Activated CD4-positive, alpha-beta T cell treated with anti-CD3 and anti-CD28 coated beads for 36 hours (primary cell): ENCODE results near the gene BCL2L11. TPM values are rescaled to one million over a fixed set of nuclear protein-coding genes. Genes with fewer than 3 reads are reported as not detected.

Experiments used
- ATAC-seq: fragments of 200-7000 bp; cut with Tn5 transposase; one replicate; pipeline ENCODE4 v1.10.0; 2021; ENCODE audit warnings: mild to moderate bottlenecking, moderate library complexity
- CTCF ChIA-PET: fragments of 350-600 bp; sonication (Branson Sonifier 250); formaldehyde crosslinking; loops from one replicate; lab custom pipeline; 2021; ENCODE audit warnings: antibody characterized with exemption; lab: Charles Lee
- POLR2A ChIA-PET: fragments of 350-600 bp; sonication (Branson Sonifier 250); formaldehyde crosslinking; loops from one replicate; lab custom pipeline; 2021; ENCODE audit warnings: antibody characterized with exemption, inconsistent platforms; lab: Charles Lee
- DNase-seq: peaks from one replicate; pipeline ENCODE4 v3.0.0-alpha.2; 2020
- H3K27ac Mint-ChIP-seq: one replicate; pipeline ENCODE4 v1.8.0; 2021; ENCODE audit warnings: mixed read lengths
- H3K27me3 Mint-ChIP-seq: one replicate; pipeline ENCODE4 v1.8.0; 2021; ENCODE audit warnings: mixed read lengths
- H3K36me3 Mint-ChIP-seq: one replicate; pipeline ENCODE4 v1.8.0; 2021; ENCODE audit warnings: low read depth, mixed read lengths
- H3K4me1 Mint-ChIP-seq: one replicate; pipeline ENCODE4 v1.8.0; 2021; ENCODE audit warnings: mixed read lengths
- H3K4me3 Mint-ChIP-seq: one replicate; pipeline ENCODE4 v1.8.0; 2021; ENCODE audit warnings: mild to moderate bottlenecking, moderate library complexity, mixed read lengths
- H3K9me3 Mint-ChIP-seq: one replicate; pipeline ENCODE4 v1.8.0; 2021; ENCODE audit warnings: low read depth, mixed read lengths
- intact Hi-C, 2 experiments: fragments of 100-400 bp; cut with DNase I in 1 of 2; cut with micrococcal nuclease in 1 of 2; formaldehyde crosslinking; loops; one replicate each; pipeline versions ENCODE4 v1.14.2 to v1.15.1; 2022 to 2024; cut with DNase I, micrococcal nuclease
- total RNA-seq, 2 experiments: library from RNA; stranded (reverse); gene quantifications; one replicate each; pipeline ENCODE4 v1.2.3, GENCODE V29; 2021

Gene BCL2L11
- total RNA-seq, 2 experiments from 2014 or later = 18.2 to 28.6 TPM

DNA sequence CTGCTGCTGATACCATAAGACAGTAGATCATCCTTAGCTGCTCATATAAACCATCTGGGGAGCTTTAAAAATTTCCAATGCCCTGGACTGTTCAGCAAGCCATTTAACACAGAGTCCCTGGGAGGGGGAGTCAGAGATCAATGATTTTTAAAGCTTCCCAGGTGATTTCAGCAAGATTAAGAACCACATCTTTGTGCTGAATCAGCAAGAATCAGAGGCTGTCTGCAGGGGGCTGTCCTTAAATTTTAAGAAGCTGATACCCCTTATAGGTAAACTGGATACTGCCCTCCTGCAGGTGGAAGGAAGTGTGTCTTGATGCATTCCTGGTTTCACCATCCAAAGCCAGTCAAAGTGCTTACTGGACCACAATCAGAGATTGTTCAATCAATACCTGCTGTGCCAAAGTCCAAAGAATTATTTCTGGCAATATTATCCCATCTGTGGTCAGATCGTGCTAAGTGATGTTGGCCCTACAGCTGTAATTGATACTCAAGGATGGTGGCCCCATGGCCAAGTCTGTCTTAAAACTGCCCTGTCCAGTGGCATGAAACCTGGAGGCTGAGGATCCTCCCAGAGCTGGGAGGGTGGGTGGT lies 72.2 kb downstream of the BCL2L11 start:
- H3K27ac Mint-ChIP-seq = no peak overlapping the region
- peaks cover 2% of the 10 kb centered on the region for H3K27me3 Mint-ChIP-seq
- ChIA-PET POLR2A (no interaction called here), CTCF (no interaction called here)
- DNase-seq = no peak
- no peaks in the 10 kb centered on the region for H3K9me3 Mint-ChIP-seq
- intact Hi-C loops = no loop called here
- H3K36me3 Mint-ChIP-seq = no peaks in the 10 kb centered on the region
- no peak overlapping the region for H3K4me3 Mint-ChIP-seq
- H3K4me1 Mint-ChIP-seq = no peaks in the 10 kb centered on the region
- no peak for ATAC-seq

DNA sequence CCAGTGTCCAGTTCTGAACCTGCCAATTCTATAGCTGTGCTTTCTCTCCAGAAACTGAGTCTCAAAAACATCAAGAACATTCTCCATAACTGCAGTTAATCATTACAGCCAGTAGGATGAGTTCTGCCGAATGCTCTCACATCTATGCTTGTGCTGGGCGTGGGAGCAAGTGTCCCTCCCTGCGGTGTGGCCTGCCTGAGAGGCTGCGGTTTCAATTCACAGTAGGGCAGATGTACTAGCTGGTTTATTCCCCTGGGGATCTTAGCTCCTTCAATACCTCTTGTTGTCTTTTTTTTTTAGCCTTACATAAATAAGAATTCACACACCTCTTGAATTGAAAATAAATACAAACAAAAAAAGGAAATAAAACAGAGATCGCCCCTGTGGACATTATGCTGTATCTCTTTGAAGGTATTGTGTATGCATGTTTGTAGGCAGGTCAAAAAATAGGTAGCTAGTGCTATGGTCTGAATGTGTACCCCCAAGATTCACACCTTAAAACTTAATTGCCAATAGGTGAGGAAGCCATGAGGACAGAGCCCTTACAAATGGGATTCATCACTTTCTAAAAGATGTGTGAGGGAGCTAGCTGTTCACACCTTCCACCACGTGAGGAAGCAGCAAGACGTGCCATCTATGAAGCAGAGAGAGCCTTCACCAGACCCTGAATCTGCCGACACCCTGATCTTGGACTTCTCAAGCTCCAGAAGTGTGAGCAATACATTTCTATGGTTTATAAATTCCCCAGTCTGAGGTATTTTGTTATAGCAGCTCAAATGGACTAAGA lies 74.3 kb downstream of the BCL2L11 start:
- no peaks in the 10 kb centered on the region for H3K27me3 Mint-ChIP-seq
- H3K4me3 Mint-ChIP-seq = no peak overlapping the region
- ChIA-PET POLR2A (interaction anchor here (0.6 kb wide), 1 partner anchor 188 kb away, joined by 5 read pairs; no protein-coding TSS in a partner anchor), CTCF (interaction anchor here (0.7 to 0.9 kb wide), 2 partner anchors 9 to 46 kb away, joined by 4 to 5 read pairs; no protein-coding TSS in a partner anchor)
- DNase-seq = no peak
- no peak for ATAC-seq
- no peaks in the 10 kb centered on the region for H3K9me3 Mint-ChIP-seq
- no peaks in the 10 kb centered on the region for H3K4me1 Mint-ChIP-seq
- no peaks in the 10 kb centered on the region for H3K36me3 Mint-ChIP-seq
- intact Hi-C loops = no loop called here
- H3K27ac Mint-ChIP-seq = no peak overlapping the region

DNA sequence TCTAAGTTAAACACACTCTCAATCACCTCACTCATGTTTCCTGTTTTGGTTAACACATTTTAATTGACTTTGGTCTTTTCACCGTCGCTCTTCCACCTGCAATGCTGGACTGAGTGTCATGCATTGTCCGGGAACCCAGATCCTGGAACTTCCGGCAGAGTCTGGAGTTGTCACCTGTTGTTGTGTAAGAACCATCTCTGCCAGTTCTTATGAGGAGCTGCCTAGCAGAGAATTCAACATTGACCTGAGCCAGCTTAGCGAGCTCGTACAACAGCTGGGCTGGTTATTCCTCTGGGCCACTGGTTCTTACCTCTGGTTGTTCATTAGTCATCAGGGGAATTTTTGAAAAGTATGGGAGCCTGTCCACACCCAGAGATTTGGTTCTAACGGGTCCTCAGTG lies 75.7 kb downstream of the BCL2L11 start:
- ATAC-seq = no peak
- DNase-seq = no peak
- ChIA-PET CTCF (interaction anchor here (1.2 kb wide), 1 partner anchor 10 kb away, joined by 3 read pairs; no protein-coding TSS in a partner anchor), POLR2A (no interaction called here)
- Mint-ChIP-seq H3K4me1 (no peaks in the 10 kb centered on the region), H3K27me3 (no peaks in the 10 kb centered on the region), H3K27ac (no peak overlapping the region), H3K4me3 (no peak overlapping the region), H3K36me3 (no peaks in the 10 kb centered on the region), H3K9me3 (no peaks in the 10 kb centered on the region)
- intact Hi-C loops = no loop called here

DNA sequence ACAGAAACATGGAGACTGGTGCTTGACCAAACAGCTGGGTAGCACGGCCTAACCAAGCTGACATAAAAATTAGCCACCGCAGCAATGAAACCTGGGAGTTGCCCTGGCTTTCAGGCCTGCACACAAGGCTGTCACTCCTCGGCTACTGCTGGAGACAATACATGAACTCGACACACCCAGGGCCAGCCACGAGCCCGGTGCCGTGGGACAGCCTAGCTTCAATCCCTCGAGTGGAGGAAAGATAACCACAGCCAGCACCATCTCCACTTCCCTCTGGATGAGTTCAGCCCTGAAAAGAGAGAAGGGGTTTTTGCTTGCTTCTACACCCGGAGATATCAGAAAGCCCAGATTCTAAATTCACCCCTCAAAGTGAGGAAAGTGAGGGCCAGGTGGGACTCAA lies 78.0 kb downstream of the BCL2L11 start:
- H3K4me3 Mint-ChIP-seq = no peak overlapping the region
- no peaks in the 10 kb centered on the region for H3K9me3 Mint-ChIP-seq
- DNase-seq (no peak), ATAC-seq (no peak)
- no peaks in the 10 kb centered on the region for H3K4me1 Mint-ChIP-seq
- no peaks in the 10 kb centered on the region for H3K36me3 Mint-ChIP-seq
- H3K27me3 Mint-ChIP-seq = no peaks in the 10 kb centered on the region
- intact Hi-C loops = no loop called here
- ChIA-PET CTCF (interaction anchor here (1.1 kb wide), 1 partner anchor 10 kb away, joined by 3 read pairs; no protein-coding TSS in a partner anchor), POLR2A (no interaction called here)
- H3K27ac Mint-ChIP-seq = no peak overlapping the region

DNA sequence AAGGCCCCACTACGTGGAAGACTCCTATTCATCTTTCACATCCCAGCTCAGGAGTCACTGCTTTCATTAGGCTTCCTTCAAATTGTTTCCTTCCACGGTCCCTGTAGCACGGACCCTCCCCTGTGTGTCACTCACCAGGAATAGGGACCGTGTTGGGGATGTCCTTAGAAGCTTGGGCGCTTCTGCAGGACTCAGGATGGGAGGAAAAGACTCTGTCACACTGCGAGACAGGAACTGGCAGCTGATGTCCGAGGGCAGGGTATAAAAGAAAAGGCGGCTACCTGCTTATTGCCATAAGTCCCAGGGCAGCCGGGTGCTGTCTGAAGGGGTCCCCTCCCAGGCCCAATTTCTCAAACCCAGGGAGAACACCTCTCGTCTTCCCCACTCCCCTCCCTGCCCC lies 79.1 kb downstream of the BCL2L11 start:
- no peak for ATAC-seq
- peaks cover 1% of the 10 kb centered on the region for H3K27me3 Mint-ChIP-seq
- POLR2A ChIA-PET = no interaction called here
- CTCF ChIA-PET = interaction anchor here (0.6 kb wide), 1 partner anchor 1688 kb away, joined by 3 read pairs; no protein-coding TSS in a partner anchor
- no peak overlapping the region for H3K27ac Mint-ChIP-seq
- no peaks in the 10 kb centered on the region for H3K4me1 Mint-ChIP-seq
- no peaks in the 10 kb centered on the region for H3K9me3 Mint-ChIP-seq
- DNase-seq = no peak
- intact Hi-C loops = no loop called here
- H3K4me3 Mint-ChIP-seq = no peak overlapping the region
- H3K36me3 Mint-ChIP-seq = no peaks in the 10 kb centered on the region

DNA sequence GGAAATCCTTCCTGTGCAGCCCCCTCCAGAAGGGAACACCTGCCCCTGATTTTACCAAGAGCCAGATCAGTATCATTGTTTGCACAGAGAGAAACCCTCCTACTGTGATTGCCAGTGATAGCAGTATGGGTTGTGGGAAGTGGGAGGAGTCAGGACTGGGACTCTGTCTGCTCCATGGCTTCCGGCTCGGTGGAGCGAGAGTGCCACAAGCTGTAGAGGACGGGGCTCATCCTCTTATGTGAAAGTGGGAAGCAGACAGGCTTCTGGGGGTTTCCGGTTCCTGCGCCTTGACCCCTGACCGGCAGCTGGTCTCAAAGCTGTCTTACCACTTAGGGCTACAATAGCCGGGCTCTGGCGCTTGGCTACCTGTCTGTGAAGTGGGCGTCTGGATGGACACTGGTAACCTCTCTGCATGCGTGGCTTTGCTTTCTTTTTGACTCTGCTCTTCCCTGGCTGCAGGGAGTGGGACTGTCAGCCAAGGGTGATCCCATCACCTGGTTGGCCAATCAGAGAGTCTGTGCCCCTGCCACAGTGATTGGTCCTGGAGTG lies 79.7 kb downstream of the BCL2L11 start:
- DNase-seq (no peak), ATAC-seq (no peak)
- Mint-ChIP-seq H3K9me3 (no peaks in the 10 kb centered on the region), H3K4me3 (no peak overlapping the region), H3K4me1 (no peaks in the 10 kb centered on the region), H3K27me3 (peaks cover 1% of the 10 kb centered on the region), H3K27ac (no peak overlapping the region), H3K36me3 (no peaks in the 10 kb centered on the region)
- ChIA-PET CTCF (interaction anchor here (0.6 kb wide), 1 partner anchor 1689 kb away, joined by 3 read pairs; no protein-coding TSS in a partner anchor), POLR2A (no interaction called here)
- intact Hi-C loops = no loop called here

DNA sequence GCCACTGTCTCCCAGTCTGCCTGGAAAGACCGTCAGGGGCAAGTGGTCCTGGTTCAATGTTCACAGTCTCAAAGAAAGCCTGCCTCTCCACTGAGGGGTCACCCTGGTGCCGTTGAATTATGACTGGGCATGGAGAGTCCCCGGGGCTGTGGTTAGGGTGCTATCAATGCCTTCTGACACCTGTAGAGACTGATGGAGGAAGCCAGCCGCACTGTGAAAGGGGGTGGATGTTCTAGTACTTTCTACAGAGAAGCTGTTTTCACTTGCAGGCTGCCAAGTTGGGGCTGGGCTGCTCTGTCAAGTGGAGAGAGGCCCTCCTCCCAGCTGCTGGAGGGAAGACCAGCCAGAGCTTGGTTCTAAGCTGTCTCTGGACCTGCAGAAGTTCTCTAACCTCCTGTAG lies 80.5 kb downstream of the BCL2L11 start:
- H3K27ac Mint-ChIP-seq = no peak overlapping the region
- intact Hi-C loops = no loop called here
- CTCF ChIA-PET = no interaction called here
- H3K27me3 Mint-ChIP-seq = peaks cover 1% of the 10 kb centered on the region
- DNase-seq = no peak
- POLR2A ChIA-PET = no interaction called here
- no peaks in the 10 kb centered on the region for H3K4me1 Mint-ChIP-seq
- H3K4me3 Mint-ChIP-seq = no peak overlapping the region
- H3K9me3 Mint-ChIP-seq = no peaks in the 10 kb centered on the region
- no peak for ATAC-seq
- no peaks in the 10 kb centered on the region for H3K36me3 Mint-ChIP-seq

DNA sequence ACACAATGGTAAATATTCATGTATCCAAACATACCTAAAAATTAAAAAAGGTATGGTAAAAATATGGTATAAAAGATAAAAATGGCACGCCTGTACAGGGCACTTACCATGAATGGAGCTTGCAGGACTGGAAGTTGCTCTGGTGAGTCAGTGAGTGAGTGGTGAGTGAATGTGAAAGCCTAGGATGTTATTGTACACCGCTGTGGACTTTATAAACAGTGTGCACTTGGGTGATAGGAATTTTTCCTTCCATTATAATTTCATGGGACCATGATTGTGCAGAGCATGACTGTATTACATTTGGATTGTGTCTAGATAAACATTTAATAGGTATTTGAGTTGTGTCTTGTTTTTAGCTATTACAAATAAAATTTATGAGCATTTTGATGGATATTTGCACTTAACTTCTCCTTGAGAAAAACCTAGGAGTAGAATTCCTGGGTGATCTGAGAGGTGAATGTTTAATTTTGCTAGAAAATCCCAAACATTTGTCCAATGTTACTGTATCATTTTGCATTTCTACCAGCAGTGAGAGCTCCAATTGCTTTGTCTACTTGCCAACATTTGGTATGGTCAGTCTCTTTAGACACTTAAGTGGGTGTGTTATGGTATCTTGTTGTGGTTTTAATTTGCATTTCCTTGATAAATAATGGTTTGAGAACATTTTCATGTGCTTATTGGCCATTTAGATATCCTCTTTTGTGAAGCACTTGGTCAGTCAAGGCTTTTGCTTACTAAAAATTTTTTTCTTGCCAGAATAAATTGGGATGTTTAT lies 81.7 kb downstream of the BCL2L11 start:
- no peak overlapping the region for H3K4me3 Mint-ChIP-seq
- DNase-seq (no peak), ATAC-seq (no peak)
- no peaks in the 10 kb centered on the region for H3K9me3 Mint-ChIP-seq
- no peak overlapping the region for H3K27ac Mint-ChIP-seq
- intact Hi-C loops = no loop called here
- POLR2A ChIA-PET = no interaction called here
- H3K36me3 Mint-ChIP-seq = no peaks in the 10 kb centered on the region
- CTCF ChIA-PET = no interaction called here
- peaks cover 4% of the 10 kb centered on the region for H3K27me3 Mint-ChIP-seq
- no peaks in the 10 kb centered on the region for H3K4me1 Mint-ChIP-seq

DNA sequence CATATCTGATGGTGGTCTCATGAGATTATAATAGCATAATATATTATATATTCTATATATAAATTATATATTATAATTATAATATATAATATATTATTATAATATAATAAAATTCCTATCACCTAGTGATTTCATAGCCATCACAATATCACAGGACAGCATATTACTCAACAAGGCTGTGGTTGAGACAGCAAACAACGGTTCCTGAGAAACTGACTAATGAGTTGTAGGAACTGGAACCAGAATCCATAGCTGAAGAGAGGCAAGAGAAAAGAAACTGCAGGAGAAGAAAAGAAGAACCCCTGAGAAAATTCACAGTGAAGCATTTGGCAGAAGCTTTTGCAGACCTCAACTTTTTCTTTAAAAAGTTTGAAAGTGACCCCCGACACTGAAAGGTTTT lies 84.0 kb downstream of the BCL2L11 start:
- intact Hi-C loops = loop anchor here in 1 of 2 experiments (5.0 kb wide), 1 partner anchor 37 kb away; no protein-coding TSS in a partner anchor
- ChIA-PET CTCF (no interaction called here), POLR2A (interaction anchor here (0.7 kb wide), 1 partner anchor 45 kb away, joined by 4 read pairs; no protein-coding TSS in a partner anchor)
- Mint-ChIP-seq H3K4me1 (peaks cover 13% of the 10 kb centered on the region), H3K4me3 (no peak overlapping the region), H3K27me3 (peaks cover 9% of the 10 kb centered on the region), H3K36me3 (no peaks in the 10 kb centered on the region), H3K9me3 (no peaks in the 10 kb centered on the region), H3K27ac (no peak overlapping the region)
- ATAC-seq (no peak), DNase-seq (no peak)

DNA sequence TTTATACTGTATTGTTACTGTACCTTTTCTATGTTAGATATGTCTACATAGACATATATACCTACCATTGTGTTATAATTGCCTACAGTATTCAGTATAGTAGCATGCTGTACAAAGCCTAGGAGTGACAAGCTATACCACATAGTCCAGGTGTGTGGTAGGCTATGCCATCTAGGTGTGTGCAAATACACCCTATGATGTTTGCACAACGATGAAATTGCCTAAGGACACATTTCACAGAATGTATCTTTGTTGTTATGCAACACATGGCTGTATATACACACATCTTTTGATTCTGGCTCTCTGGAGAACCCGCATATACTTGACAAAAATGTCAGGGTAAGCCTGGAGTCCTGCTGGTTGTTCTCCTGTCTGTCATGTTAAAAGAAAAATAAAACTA lies 85.1 kb downstream of the BCL2L11 start:
- peaks cover 15% of the 10 kb centered on the region for H3K4me1 Mint-ChIP-seq
- ChIA-PET CTCF (no interaction called here), POLR2A (no interaction called here)
- intact Hi-C loops = loop anchor here in 1 of 2 experiments (2.0 to 5.0 kb wide), 2 partner anchors 15 to 38 kb away; no protein-coding TSS in a partner anchor
- H3K27ac Mint-ChIP-seq = no peak overlapping the region
- no peaks in the 10 kb centered on the region for H3K36me3 Mint-ChIP-seq
- H3K4me3 Mint-ChIP-seq = no peak overlapping the region
- DNase-seq = no peak
- H3K27me3 Mint-ChIP-seq = peaks cover 11% of the 10 kb centered on the region
- H3K9me3 Mint-ChIP-seq = no peaks in the 10 kb centered on the region
- ATAC-seq = no peak

DNA sequence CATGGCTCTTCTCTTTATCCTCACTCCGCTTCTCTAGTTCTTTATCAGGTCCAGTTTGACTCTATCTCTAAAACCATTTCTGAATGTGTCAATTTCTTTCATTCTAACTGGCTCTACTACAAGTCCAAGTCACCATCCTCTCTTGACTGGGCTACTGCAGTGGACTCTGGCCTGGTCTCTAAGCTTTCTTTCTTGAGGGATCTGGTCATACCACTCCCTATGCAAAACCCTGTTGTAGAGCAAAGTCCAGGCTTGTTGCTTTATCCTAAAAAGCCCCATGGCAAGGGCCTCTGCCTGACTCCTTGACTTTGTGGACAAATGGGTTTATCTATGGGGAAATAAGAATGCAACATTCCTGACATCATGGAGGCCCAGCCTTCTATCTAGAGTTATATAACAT lies 87.1 kb downstream of the BCL2L11 start:
- Mint-ChIP-seq H3K9me3 (peaks cover 1% of the 10 kb centered on the region), H3K4me3 (no peak overlapping the region), H3K27ac (no peak overlapping the region), H3K27me3 (peaks cover 11% of the 10 kb centered on the region), H3K36me3 (no peaks in the 10 kb centered on the region), H3K4me1 (peaks cover 15% of the 10 kb centered on the region)
- CTCF ChIA-PET = no interaction called here
- intact Hi-C loops = loop anchor here (2.0 to 5.0 kb wide), 3 partner anchors 17 to 41 kb away; no protein-coding TSS in a partner anchor
- no peak for ATAC-seq
- no peak for DNase-seq
- POLR2A ChIA-PET = no interaction called here
